ENCODE data around the gene TRPM8.
"Not testable (repeated sequence)": the region's sequence is repeated elsewhere in the genome, so short reads cannot be mapped to it uniquely, and the experiment has no call there.

The TRPM8 gene

GRCh38 chr2:233944722-233945121 lies 27.5 kb downstream of the TRPM8 start:
- no peaks in the 10 kb centered on the region for H3K27me3 ChIP-seq (ENCODE audit: low read depth)
- H3K36me3 ChIP-seq (replicated peaks): no peaks in the 10 kb centered on the region
- no peak for DNase-seq (ENCODE audit: low spot score in 2 of 2)
- in situ Hi-C loops (cut with MboI; ENCODE audit: low sequenced_read_pairs): no loop called here
- H3K9me3 ChIP-seq: no peaks in the 10 kb centered on the region
- no peak overlapping the region for H3K4me3 ChIP-seq
- H3K4me1 ChIP-seq: peaks cover 6% of the 10 kb centered on the region; the same call in 1 of the 2 replicates

DNA sequence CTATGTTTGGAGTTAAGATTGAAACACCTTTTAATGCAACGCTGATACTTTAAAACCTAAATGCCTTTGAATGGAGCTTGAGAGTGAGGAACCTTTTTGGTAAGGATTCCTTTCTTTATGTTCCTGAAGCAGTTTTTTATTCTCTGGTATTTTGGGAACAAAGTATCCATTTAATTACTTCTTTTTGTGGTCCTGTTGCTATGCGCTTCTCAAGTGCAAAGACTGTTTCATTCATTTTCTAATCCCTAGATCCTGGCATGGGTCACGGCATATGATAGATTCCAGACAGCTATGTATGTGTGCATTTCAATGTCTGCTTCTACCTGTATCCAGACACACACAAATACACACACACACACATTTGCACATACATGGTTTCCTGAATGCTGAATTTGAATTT lies 28.0 kb downstream of the TRPM8 start:
- peaks cover 6% of the 10 kb centered on the region; the same call in 1 of the 2 replicates for H3K4me1 ChIP-seq
- no peaks in the 10 kb centered on the region for H3K9me3 ChIP-seq
- no peaks in the 10 kb centered on the region for H3K36me3 ChIP-seq (replicated peaks)
- DNase-seq (ENCODE audit: low spot score in 2 of 2): peak; percentile 25 to 79
- no peak overlapping the region for H3K4me3 ChIP-seq
- in situ Hi-C loops (cut with MboI; ENCODE audit: low sequenced_read_pairs): no loop called here
- no peaks in the 10 kb centered on the region for H3K27me3 ChIP-seq (ENCODE audit: low read depth)

DNA sequence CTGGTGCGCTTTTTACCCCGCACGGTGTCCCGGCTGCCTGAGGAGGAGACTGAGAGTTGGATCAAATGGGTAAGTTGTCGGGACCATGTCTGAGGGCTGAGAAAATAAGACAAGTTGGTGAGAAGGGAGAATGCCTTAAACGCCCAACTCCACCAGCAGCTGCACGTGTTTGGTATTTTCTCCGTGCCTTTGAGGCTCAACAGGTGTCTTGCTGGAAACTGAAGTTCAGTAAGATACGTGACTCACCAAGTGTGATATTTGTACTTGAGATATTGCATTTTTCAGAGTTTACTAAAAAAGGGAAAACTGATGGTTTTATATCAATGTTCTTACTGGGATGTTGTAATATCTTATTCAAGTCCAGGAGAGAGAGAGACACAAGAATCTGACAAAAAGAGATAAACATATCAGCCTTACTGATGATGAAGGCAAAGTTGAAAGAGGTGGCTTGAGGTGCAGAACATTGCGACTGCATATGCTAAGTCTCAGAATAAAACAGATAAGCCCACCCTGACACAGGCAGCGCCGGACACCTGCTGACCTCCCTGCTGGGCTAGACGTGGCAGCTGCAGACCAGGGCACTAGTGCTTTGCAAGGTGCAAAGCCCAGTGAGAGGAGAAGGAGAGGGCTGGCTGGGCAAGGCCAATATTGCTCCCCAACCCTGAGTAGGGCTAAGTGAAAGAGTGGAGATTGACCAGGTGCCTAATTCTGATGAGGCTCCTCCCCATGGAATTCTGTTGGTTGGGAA lies 33.1 kb downstream of the TRPM8 start:
- Histone ChIP-seq H3K36me3 (replicated peaks) (no peaks in the 10 kb centered on the region), H3K27me3 (ENCODE audit: low read depth) (no peaks in the 10 kb centered on the region; the same call in 1 of the 2 replicates), H3K4me1 (0 out of 2 replicates have a peak, but pooled peaks cover 2% of the 10 kb centered on the region), H3K9me3 (no peaks in the 10 kb centered on the region), H3K4me3 (no peak overlapping the region)
- in situ Hi-C loops (cut with MboI; ENCODE audit: low sequenced_read_pairs): no loop called here
- no peak for DNase-seq (ENCODE audit: low spot score in 2 of 2)

DNA sequence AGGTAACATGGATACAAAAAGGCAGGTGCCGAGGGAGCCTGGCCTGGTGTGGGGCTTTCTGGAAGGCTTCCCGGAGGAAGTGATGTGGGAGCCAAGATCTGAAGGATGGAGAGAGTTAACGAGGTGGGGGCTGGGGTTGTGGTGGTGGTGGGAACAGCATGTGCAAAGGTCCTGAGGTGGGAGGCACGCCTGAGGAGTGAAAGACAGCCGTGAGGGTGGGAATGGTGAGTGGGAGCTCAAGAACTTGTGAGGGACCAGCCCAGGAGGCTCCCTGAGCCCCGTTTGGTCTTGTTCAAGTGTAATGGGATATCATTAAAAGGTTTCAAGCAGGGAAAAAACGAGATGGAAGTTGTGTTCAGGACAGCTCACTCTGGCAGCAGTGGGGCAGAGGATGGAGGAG lies 35.2 kb downstream of the TRPM8 start:
- no peak for DNase-seq (ENCODE audit: low spot score in 2 of 2)
- Histone ChIP-seq H3K4me1 (no peaks in the 10 kb centered on the region), H3K27me3 (ENCODE audit: low read depth) (no peaks in the 10 kb centered on the region; the same call in 1 of the 2 replicates), H3K36me3 (replicated peaks) (no peaks in the 10 kb centered on the region), H3K9me3 (no peaks in the 10 kb centered on the region), H3K4me3 (no peak overlapping the region)
- in situ Hi-C loops (cut with MboI; ENCODE audit: low sequenced_read_pairs): no loop called here

GRCh38 chr2:233953087-233953801 lies 36.1 kb downstream of the TRPM8 start:
- no peak for DNase-seq (ENCODE audit: low spot score in 2 of 2)
- Histone ChIP-seq H3K9me3 (no peaks in the 10 kb centered on the region), H3K36me3 (replicated peaks) (no peaks in the 10 kb centered on the region), H3K27me3 (ENCODE audit: low read depth) (no peaks in the 10 kb centered on the region; the same call in 1 of the 2 replicates), H3K4me3 (no peak overlapping the region), H3K4me1 (no peaks in the 10 kb centered on the region)
- in situ Hi-C loops (cut with MboI; ENCODE audit: low sequenced_read_pairs): no loop called here

- no peaks in the 10 kb centered on the region for H3K9me3 ChIP-seq
- H3K36me3 ChIP-seq (replicated peaks): no peaks in the 10 kb centered on the region
- H3K27me3 ChIP-seq (ENCODE audit: low read depth): no peaks in the 10 kb centered on the region
- no peak for DNase-seq (ENCODE audit: low spot score in 2 of 2)
- H3K4me1 ChIP-seq: no peaks in the 10 kb centered on the region
- in situ Hi-C loops (cut with MboI; ENCODE audit: low sequenced_read_pairs): no loop called here
- no peak overlapping the region for H3K4me3 ChIP-seq
These were observed 43.0 kb downstream of the TRPM8 start for GRCh38 chr2:233960203-233960602.

DNA sequence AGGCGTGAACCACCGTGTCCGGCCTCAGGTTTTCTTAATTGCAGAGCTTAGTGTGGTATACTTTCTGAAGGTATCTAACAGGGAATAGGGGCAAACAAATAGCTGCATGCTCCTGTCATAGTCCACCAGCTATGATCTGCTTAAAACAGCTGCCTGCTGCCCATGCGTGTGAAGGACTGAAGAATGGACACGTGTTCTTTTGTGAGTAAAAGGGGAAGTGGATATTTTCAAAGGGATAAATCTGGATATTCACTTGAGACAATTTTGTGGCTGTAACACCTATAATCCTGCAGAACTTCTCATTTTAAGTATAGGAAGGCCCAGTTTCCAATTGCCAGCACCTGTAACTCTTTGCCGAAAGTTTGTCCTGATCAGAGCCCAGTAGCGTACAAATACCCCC lies 44.7 kb downstream of the TRPM8 start:
- in situ Hi-C loops (cut with MboI; ENCODE audit: low sequenced_read_pairs): no loop called here
- H3K36me3 ChIP-seq (replicated peaks): no peaks in the 10 kb centered on the region
- H3K4me3 ChIP-seq: no peak overlapping the region
- no peaks in the 10 kb centered on the region for H3K27me3 ChIP-seq (ENCODE audit: low read depth)
- DNase-seq (ENCODE audit: low spot score in 2 of 2): no peak
- H3K4me1 ChIP-seq: no peaks in the 10 kb centered on the region
- H3K9me3 ChIP-seq: no peaks in the 10 kb centered on the region

DNA sequence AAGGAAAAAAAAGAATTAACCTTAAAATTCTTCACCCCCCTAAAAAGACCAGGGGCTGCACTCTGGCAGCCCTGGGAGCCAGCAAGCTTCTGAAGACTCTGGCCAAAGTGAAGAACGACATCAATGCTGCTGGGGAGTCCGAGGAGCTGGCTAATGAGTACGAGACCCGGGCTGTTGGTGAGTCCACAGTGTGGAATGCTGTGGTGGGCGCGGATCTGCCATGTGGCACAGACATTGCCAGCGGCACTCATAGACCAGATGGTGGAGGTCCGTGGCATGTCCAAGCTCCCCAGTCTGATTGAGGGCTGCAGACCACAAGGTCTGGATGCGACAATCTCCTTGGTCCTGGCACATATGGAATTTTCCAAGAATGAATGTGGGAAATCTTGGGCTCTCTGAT lies 47.4 kb downstream of the TRPM8 start:
- Histone ChIP-seq H3K4me1 (no peaks in the 10 kb centered on the region), H3K27me3 (ENCODE audit: low read depth) (no peaks in the 10 kb centered on the region), H3K4me3 (no peak overlapping the region), H3K9me3 (no peaks in the 10 kb centered on the region), H3K36me3 (replicated peaks) (no peaks in the 10 kb centered on the region)
- no peak for DNase-seq (ENCODE audit: low spot score in 2 of 2)
- in situ Hi-C loops (cut with MboI; ENCODE audit: low sequenced_read_pairs): no loop called here

GRCh38 chr2:233965032-233965603 lies 47.9 kb downstream of the TRPM8 start:
- in situ Hi-C loops (cut with MboI; ENCODE audit: low sequenced_read_pairs): no loop called here
- H3K9me3 ChIP-seq: no peaks in the 10 kb centered on the region
- no peaks in the 10 kb centered on the region for H3K36me3 ChIP-seq (replicated peaks)
- H3K27me3 ChIP-seq (ENCODE audit: low read depth): no peaks in the 10 kb centered on the region
- H3K4me3 ChIP-seq: no peak overlapping the region
- no peak for DNase-seq (ENCODE audit: low spot score in 2 of 2)
- no peaks in the 10 kb centered on the region for H3K4me1 ChIP-seq

- in situ Hi-C loops (cut with MboI; ENCODE audit: low sequenced_read_pairs); H3K27me3 ChIP-seq (ENCODE audit: low read depth); H3K9me3 ChIP-seq; H3K4me3 ChIP-seq; H3K36me3 ChIP-seq (replicated peaks); H3K4me1 ChIP-seq; DNase-seq (ENCODE audit: low spot score in 2 of 2): not testable (repeated sequence)
These were observed 48.5 kb downstream of the TRPM8 start for GRCh38 chr2:233965646-233966045.

- H3K36me3 ChIP-seq (replicated peaks): no peaks in the 10 kb centered on the region
- in situ Hi-C loops (cut with MboI; ENCODE audit: low sequenced_read_pairs): no loop called here
These were observed 49.2 kb downstream of the TRPM8 start for GRCh38 chr2:233966388-233966787.

DNA sequence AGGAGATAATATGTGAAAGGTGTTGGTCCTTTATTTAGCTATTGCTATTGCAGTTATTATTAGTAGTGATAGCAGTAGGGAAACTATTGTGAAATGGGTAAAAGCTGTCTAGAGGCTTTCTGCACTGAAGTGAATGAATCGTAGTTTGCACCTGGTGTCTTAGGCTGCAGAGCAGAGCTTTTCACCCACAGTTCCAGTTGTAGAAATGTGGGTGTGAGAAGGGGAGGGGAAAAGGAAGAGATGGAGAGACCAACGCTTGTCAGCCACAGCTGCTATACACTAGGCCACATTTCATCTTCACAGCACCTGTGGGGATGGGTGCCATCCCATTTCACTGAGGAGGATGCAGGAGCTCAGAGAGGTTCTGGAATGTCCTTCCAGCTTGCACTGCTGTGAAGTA lies 50.0 kb downstream of the TRPM8 start:
- no peak overlapping the region for H3K4me3 ChIP-seq
- no peaks in the 10 kb centered on the region for H3K36me3 ChIP-seq (replicated peaks)
- H3K4me1 ChIP-seq: no peaks in the 10 kb centered on the region
- in situ Hi-C loops (cut with MboI; ENCODE audit: low sequenced_read_pairs): no loop called here
- no peaks in the 10 kb centered on the region for H3K27me3 ChIP-seq (ENCODE audit: low read depth)
- DNase-seq (ENCODE audit: low spot score in 2 of 2): no peak
- no peaks in the 10 kb centered on the region for H3K9me3 ChIP-seq

More at GRCh38 chr2:233966388-233966787, 49.2 kb downstream of the TRPM8 start:
- Histone ChIP-seq H3K4me1 (no peaks in the 10 kb centered on the region), H3K27me3 (ENCODE audit: low read depth) (no peaks in the 10 kb centered on the region), H3K9me3 (no peaks in the 10 kb centered on the region), H3K4me3 (no peak overlapping the region)
- no peak for DNase-seq (ENCODE audit: low spot score in 2 of 2)

DNA sequence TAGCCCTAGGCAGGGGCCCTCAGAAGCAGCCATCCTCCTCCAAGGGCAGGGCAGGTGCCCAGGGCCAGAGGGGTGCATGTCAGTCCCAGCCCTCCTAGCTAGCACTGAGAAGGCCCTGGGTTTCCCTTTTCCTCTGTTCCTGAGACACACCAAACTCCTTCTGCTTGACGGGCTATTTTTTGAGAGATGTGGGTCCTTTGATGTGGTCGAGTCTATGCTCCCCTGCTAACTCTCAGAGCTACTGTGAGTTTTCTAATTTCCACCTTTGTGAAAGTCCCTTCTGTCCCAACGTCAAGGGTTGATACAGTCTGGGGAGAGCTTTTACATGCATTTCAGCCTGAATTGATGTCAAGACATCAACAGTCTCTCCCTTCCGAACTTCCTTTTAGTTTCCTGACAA lies 51.4 kb downstream of the TRPM8 start:
- no peak for DNase-seq (ENCODE audit: low spot score in 2 of 2)
- no peaks in the 10 kb centered on the region for H3K9me3 ChIP-seq
- no peak overlapping the region for H3K4me3 ChIP-seq
- no peaks in the 10 kb centered on the region for H3K27me3 ChIP-seq (ENCODE audit: low read depth)
- H3K36me3 ChIP-seq (replicated peaks): no peaks in the 10 kb centered on the region
- no peaks in the 10 kb centered on the region for H3K4me1 ChIP-seq
- in situ Hi-C loops (cut with MboI; ENCODE audit: low sequenced_read_pairs): no loop called here

DNA sequence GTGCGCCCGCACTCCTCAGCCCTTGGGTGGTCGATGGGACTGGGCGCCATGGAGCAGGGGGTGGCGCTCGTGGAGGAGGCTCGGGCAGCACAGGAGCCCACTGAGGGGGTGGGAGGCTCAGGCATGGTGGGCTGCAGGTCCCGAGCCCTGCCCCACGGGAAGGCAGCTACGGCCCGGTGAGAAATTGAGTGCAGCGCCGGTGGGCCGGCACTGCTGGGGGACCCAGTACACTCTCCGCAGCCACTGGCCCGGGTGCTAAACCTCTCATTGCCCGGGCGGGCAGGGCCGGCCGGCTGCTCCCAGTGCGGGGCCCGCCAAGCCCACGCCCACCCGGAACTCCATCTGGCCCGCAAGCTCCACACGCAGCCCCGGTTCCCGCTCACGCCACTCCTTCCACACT lies 55.3 kb downstream of the TRPM8 start:
- H3K9me3 ChIP-seq; H3K4me1 ChIP-seq; in situ Hi-C loops (cut with MboI; ENCODE audit: low sequenced_read_pairs); DNase-seq (ENCODE audit: low spot score in 2 of 2); H3K36me3 ChIP-seq (replicated peaks); H3K4me3 ChIP-seq; H3K27me3 ChIP-seq (ENCODE audit: low read depth): not testable (repeated sequence)
